Myocyte (in vitro differentiated cells): ENCODE data around the gene PLEKHM3. TPM values are rescaled to one million over a fixed set of nuclear protein-coding genes. Genes with fewer than 3 reads are reported as not detected.
"Not testable (repeated sequence)": the region's sequence is repeated elsewhere in the genome, so short reads cannot be mapped to it uniquely, and the experiment has no call there.

ENCODE experiments used
- DNase-seq: peaks from one replicate; pipeline ENCODE4 v3.0.0-alpha.2; 2012; ENCODE audit warnings: low read depth
- total RNA-seq: library from RNA; depleted of rRNA; stranded (reverse); fragments of >200 nt; gene quantifications from 2 replicates; pipeline ENCODE4 v1.2.3, GENCODE V29; 2014

The PLEKHM3 gene
- total RNA-seq, 1 donor from 2014 or later = 6.7 TPM

DNA sequence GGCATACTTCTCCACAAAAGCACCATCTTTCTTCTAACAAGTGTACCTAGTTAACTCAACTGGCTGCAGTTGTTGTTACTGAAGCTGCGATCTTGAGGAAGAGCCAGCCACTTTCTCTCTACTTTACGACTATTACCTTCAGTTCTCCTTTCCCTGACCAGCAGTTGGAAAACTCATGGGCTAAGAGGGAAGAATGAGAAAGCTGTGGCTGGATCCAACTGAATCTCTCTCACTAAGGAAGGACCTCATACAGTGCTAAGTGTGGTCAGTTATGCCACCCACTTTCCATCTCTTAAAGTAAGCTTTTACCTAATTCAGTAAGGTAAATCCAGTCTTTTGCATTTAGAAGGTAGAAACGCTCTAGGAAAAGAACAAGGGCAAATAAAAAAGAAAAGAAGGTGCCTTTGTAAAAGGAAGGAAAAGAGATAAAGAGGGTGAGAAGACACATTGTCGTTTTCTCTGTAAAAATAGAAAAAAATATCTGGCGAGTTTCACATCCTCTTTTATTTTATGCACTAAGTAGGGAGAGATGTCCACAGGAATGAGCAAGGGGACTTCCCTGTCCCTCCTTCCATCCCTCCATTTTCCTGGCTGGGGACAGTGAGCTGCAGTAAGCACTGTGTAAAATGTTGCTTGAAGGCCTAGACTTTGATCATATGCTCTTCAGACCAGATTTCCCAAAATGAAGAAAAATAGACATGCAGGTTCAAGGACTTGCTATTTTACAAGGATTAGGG, 73.4 kb downstream of the PLEKHM3 start:
- DNase-seq = no peak

DNA sequence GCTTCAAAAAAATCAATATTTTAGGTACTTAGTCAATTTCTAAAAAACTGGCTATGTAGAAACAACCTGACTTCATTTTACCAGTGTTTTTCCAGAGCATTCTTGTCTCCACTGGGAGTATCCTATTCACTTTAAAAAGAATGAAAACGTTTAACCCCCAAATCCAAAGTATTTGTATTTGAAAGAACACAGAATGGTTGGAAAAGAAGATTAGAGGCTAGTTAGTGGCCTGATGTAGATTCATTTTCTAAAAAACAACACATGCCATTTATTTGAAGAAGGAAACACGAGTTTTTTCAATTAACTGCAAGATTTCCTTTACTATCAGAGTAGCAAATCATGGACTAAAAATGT, 74.6 kb downstream of the PLEKHM3 start:
- DNase-seq = no peak

DNA sequence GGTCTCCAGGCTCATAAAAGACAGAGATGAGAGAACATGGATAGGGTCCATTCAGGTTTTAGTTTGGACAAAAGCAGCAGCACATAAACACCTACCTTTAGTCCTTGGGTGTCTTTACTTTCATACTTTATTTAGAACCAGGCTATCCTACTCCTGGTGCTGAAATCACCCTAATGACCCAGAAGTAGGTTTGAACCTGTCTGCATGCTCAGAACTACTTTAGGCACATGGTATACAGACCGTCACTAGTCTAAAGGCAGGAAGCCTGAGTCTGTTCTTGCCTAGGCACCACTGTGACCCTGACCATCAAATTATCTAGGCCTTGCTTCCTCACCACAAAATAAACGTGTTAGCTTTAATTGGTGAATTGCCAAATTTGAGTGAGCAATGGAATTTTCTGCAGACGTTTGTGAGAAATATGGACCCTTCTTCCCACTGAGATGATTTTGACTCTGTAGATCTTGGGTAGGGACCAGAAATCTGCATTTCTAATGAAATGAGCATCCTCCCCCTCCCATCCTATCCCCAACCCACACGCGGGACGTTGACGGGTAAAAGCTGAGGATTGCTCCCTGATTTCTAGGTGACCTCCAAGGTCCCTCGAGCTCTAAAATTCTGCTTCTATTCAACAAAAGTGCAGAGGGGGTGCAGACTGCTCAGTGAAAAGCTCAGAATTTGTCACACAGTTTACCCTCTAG, 75.1 kb downstream of the PLEKHM3 start:
- DNase-seq = no peak

DNA sequence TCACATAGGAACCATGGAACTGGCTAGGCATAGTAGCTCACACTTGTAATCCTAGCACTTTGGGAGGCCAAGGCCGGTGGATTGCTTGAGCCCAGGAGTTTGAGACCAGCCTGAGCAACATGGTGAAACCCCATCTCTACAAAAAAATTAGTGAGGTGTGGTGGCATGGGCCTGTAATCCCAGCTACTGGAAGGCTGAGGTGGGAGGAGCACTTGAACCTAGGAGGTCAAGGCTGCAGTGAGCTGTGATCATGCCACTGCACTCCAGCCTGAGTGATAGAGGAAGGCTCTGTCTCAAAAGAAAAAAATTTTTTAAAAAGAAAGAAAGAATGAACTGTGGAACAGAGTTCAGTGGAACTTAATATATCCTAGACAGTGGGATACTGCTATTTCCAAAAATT, 76.1 kb downstream of the PLEKHM3 start:
- DNase-seq = not testable (repeated sequence)

DNA sequence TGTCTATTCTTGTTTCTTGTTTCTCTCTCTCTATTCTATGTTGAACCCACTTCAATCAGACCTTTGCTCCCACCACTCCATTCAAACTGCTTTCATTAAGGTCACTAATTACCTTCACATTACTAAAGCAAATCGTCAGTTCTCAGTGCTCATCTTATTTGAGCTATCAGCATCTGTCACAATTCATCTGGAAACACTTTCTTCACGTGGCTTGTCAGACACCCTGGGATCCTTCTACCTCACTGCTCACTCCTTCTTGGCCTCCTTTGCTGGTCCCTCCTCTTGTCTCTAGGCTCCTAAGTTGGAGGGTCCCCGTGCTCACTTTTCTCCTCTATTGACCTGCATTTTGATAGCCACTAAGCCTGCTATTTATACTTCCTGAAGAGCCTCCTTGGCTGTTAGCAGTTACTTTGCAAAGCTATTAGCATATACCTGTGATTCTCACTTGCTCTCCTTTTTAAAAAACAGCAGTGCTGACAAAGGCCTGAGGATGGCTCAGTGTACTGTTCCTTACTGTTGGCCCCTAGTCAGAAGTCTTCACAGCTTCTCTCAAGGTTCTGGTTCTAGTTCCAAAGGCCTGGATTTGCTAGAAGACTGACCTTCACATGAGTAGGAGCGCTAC, 80.2 kb downstream of the PLEKHM3 start:
- DNase-seq = no peak

DNA sequence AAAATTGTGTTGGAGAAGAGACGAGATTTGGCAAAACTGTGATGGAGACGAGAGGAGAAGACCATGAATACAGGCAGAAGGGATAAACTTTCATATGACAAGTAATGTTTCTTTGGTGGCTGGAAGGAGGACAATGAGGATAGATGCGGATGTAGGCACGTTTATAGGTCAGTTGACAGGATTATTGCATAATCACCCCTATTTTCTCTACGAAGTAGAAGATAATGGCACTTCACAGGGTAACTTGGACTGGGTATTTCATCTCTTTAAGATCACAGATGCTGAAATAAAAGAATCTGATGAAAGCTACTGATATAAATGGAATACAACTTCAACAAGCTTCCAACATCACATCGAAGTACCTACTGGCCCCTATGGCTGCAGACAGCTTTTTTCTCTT, 81.0 kb downstream of the PLEKHM3 start:
- DNase-seq = no peak

DNA sequence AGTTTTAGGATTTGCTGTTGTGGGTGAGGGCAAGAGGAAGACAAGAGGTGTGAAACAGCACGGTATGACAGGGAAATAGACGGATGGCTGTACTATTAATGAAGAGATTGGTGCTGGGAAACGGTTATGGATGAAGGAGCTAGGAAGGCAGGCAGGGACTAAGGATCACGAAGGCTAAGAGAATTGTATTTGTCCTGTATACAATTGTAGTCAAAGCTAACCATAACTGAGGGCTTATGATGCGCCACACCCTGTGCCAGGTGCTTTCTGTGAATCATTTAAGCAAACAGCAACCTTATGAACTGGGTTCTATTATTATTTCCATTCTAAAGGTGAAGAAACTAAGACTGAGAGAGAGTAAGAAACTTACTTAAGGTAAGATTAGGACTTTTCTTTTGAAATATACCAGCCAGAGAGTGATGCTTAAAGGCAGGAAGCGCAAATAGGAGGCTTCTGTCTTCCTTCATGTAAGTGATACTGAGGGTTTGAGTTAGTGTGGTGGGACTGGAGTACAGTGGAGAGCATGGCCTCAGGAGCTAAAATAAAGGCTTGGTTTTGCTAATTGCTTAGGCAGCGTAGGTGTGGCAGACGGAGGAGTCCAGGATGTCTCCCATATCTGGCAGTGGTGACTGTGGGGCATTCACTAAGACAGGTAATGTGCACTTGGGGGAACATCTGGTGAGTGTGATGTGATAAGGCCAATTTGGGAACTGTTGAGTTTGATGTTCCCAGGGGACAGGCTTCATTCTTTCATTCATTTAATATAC, 85.8 kb downstream of the PLEKHM3 start:
- DNase-seq = no peak

DNA sequence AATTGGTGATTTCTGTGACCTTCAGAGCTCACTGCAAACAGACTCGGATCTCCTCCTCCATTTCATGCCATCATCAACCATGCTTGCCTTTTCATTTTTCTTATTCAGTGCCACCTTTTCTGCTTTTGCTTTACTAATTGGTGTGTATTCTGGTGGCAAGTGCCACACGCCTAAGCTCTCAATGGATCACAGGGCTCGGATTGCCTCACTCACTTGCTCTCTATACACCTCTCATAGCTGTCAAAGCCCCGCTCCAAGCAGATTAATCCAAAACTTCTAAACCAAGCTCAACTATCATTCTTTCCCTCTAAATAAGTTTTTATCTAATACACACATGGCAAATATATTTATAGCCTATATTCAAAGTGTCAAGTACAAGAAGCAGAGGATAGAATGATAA, 86.4 kb downstream of the PLEKHM3 start:
- DNase-seq = no peak

DNA sequence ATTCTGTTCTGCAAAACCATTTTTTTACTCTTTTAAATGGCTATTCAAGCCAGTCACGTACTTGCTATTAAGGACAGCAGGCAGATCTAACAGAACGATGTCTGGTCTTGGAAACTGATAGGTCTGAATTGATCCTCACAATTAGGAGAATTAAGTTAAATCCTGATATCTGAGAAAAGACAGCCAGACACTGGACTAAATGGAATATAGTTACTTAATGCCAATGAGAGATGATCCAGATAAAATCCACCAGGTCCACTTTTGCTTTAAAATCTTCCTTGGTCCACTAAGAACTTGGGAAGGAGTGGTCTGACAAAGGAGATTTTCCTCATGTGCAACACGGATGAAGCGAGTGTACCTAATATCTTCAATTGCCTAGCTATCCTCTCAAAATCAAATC, 86.9 kb downstream of the PLEKHM3 start:
- DNase-seq = no peak

DNA sequence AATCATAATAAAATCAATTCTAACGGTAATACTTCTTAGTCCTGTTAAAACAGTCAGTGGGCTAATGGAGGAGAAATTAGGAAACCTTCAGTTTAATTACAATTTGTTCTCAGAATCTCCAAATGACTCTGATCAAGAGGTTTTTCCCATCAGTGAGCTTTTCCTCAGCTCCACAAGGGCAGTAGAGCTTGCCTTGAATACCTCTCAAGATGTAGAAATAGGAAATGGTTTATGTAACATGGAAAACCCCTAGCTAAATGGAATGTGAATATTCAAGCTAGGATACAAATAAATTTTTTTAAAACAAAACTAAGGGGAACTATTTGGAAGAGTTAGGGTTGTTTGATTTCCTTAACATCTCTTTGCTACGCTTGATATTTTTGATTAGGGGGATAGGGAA, 87.5 kb downstream of the PLEKHM3 start:
- DNase-seq = no peak

DNA sequence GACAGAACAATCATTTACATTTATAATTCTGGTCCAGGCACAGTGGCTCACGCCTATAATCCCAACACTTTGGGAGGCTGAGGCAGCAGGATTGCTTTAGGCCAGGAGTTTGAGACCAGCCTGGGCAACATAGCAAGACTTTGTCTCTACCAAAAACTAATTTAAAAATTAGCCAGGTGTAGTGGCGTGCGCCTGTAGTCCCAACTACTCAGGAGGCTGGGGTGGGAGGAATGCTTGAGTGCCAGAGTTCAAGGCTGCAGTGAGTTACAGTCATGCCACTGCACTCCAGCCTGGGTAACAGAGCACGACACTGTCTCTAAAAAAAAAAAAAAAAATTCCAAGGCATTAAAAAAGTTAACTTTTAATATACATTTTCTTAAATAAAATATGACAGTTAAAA, 88.1 kb downstream of the PLEKHM3 start:
- no peak for DNase-seq

DNA sequence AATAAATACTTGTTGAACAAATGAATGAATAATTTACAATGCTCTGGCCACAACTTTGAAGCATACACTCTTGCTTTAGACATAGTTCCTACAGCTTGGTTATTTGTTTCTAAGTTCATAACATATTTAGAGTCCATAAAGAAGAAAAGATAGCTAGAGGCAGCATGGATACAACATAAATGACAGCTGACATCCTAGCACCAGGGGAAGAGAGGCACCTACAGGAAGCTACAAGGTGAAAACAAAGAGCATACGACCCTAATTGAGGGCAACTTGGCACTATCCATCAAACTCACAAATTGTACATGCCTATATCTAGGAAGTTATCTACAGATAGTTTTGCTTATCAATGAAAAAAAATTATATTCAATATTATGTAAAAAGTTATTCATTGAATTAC, 88.9 kb downstream of the PLEKHM3 start:
- DNase-seq = no peak

DNA sequence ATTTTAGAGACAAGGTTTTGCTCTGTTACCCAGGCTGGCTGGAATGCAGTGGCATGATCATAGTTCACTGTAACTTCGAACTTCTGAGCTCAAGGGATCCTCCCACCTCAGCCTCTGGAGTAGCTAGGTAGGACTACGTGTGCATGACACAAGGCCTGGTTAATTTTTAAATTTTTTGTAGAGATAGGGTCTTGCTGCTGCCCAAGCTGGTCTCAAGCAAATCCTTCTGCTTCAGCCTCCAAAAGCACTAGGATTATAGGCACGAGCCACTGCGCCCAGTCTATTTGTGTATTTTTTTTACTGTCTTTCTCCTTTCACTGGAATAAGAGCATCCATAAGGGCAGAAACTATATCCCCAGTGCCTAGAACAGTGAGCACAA, 89.3 kb downstream of the PLEKHM3 start:
- DNase-seq = no peak

DNA sequence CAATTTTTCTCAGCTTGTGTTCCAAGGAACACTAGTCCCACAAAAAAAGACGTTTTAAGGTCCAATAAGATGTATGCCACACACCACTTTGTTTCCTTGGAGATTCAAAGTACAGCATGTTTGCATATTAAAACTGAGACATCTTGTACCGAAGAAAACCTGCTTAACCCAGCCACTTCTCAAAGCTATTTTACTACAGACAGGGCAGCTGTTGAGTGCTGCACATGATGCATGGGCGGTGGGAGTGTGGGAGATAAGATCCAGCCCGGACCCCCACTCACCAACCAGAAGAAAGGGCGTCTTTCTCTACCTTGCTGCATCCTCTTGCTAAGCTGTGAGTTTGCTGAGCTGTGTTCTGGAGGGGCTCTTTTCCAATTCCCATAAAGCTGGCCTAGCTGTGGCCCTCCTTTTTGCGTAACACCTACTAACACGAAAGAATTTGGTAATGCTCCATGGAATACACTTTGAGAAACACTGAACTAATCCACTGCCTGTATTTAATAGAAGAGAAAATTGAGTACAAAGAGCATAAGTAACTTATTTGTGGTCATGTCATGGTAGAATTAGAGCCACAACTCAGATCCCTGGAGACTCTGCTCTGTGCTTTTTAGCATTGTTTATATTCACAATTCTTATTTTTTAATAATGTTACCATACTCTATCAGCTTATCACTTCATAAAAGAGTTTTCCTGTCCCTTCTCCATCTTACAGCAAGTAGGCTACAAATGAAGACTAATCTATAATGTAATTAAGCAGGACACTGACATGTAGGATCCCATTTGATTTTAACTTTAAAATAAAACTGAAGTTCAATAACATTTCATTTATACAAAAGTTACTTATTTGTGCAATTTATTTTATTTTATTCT, 90.0 kb downstream of the PLEKHM3 start:
- no peak for DNase-seq

DNA sequence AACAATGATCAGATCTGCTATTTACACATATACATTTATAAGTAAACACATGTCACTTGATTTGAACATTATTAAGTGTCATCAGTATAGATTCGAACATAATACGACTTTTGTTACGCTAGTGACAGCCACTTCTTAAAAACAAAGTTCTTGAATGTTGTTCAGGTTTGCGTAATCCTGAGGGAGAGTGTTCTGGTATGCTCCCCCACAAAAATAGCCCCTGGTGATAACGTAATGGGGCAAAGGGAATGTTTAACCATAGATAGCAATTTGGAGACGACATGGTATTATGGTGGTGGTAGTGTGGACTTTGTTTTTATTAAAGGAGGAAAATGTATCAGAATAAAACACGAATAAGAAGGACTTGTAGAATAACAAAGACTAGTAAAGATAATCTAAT, 90.6 kb downstream of the PLEKHM3 start:
- DNase-seq = no peak

DNA sequence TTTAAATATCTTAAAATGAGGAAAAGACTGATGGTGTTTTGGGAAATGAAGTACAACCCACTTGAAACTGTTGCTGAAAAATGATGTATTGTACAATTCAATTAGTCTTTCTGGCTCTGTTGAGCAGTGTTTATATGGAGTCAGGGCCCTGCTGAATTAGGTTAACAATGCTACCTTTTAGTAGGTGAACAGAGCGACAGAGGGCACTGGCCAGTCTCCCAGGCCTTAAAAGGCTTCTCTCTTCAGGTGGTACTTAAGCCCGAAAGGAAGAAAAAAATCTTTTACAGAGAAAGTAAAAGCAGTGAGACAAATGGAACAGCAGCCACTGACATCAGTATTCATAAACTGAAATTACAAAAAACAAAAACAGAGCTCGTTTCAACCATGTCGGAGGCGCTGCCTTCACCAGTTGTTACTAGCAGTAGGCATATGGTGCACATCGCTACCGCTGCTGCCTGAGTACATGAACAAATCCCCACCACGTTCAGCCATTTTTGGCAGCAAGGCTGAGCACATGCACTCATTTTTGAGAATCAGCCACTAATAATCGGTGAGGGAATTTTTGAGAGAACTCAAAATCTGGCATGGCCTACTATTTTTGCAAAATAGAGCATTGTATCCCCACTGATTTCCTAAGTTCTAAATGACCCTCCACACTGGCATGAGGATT, 91.8 kb downstream of the PLEKHM3 start:
- DNase-seq = no peak

DNA sequence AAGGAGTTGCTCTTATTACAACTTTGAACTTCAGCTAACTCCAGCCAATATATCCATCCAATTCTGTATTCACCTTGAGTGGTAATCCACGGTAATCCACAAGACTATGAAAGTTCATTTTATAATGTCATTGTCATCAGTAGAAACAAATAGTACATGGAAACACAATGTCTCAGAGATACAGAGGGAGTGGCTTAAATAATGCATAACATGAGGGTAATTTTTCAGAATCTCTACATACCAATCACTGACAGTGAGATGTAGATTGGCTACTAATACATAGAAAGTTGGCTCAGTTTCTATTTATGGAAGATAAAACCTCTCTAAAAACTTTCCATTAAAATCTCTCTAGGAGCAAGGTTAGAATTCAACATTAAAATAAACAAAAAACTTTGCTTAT, 93.2 kb downstream of the PLEKHM3 start:
- DNase-seq = no peak

DNA sequence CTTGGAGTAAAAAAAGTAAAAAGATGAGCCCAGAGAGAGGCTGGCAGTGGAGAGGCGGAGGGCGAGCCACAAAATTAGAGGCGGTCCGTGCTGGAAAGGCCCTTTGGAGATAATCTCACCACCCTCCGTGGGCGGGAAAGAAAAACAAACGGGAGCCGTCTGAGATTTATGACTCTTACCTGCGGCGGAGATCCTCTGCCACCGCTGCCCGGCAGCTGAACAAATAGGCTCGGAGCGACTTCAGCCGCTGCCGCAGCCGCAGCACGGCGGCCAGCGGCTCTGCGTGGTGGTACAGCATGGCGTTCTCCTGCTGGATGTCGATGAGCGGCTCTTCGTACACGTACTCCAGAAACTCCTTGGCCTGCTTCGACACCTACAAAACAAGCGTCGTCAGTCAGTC, 94.6 kb downstream of the PLEKHM3 start:
- DNase-seq = no peak

DNA sequence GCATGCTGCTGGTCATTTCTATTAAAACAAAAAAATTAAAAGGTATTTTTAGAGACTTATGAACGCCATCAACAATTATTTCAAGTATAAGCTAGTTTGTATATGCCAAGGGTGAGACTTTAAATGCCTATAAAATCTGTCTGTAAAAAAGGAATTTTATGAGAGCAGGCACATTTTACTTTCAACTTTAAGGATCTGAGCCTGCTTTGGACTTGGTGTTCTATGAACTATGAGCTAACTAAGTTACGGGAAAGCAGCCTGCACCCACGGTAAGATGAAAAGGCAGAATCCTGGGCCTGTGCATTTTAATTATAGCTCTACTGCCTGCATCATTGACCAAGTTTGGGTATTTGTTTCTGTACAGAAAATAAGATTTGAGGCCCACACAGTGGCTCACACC, 95.4 kb downstream of the PLEKHM3 start:
- no peak for DNase-seq

DNA sequence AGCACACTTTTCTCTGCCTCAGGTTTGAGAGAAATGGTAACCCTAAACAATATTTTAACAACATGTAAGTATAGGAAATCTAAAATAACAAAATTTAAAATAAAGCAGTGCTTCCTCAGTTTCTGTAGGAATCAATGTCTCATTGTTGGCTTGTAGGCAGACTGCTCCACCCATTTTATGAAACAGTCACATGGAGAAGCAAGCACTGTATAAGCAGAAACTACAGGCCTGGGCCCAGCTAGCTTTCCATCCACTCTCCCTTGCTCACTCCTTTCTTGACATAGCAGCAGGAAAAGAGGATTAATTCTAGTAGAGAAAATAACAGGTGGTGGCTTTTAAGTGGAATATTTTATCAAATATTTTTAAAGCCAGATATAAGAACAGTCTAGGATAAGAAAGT, 97.2 kb downstream of the PLEKHM3 start:
- DNase-seq = peak; percentile 47

DNA sequence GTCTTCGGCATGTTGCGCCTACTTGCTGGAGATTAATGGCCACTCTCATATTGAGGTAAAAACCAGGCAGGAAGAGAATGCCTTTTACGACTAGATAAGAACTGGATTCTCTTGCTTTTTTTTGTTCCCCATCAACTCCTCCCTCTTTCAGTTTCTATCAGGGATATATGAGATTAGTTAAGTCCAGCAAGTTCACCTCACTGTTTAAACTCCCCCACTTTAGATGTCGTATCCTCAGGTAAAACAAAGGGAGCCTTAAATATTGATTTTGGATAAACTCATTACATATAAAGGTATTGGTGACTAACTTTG, 98.4 kb downstream of the PLEKHM3 start:
- no peak for DNase-seq
